ENCODE results near the gene C9orf72. TPM values are rescaled to one million over a fixed set of nuclear protein-coding genes. Genes with fewer than 3 reads are reported as not detected.
A peak's percentile ranks its signal among the peaks of the same experiment; 100 is the strongest.

The C9orf72 gene
- total RNA-seq, 2 donors from 2014 or later = 19.4 to 25.6 TPM

GRCh38 chr9:27540502-27540901 is 32.8 kb downstream of the C9orf72 start:
- H3K9me3 ChIP-seq = no peaks in the 10 kb centered on the region
- peak overlapping the region; percentile 56 to 88 for H3K27ac ChIP-seq
- no peaks in the 10 kb centered on the region for H3K27me3 ChIP-seq (replicated peaks; ENCODE audit: insufficient read depth)
- DNase-seq (ENCODE audit: low spot score) = no peak
- peaks cover 36 to 65% of the 10 kb centered on the region in 2 donors for H3K4me1 ChIP-seq (ENCODE audit: control insufficient read depth in 1 of 2, low read depth in 2 of 2)
- H3K36me3 ChIP-seq = no peaks in the 10 kb centered on the region
- H3K4me3 ChIP-seq = peak overlapping the region; percentile 43
- ATAC-seq (ENCODE audit: insufficient number of reproducible peaks, low FRiP score, low read depth) = no peak
- TF ChIP-seq CTCF (IDR thresholded peaks at IDR 0.05) = no peak

- peak overlapping the region; percentile 76 to 88 for H3K27ac ChIP-seq
- peak; percentile 84 for ATAC-seq (ENCODE audit: insufficient number of reproducible peaks, low FRiP score, low read depth)
- DNase-seq (ENCODE audit: low spot score) = peak; percentile 19
- peak overlapping the region; percentile 43 for H3K4me3 ChIP-seq
- H3K4me1 ChIP-seq (ENCODE audit: control insufficient read depth in 1 of 2, low read depth in 2 of 2) = peaks cover 39 to 73% of the 10 kb centered on the region in 2 donors
- no peaks in the 10 kb centered on the region for H3K9me3 ChIP-seq
- H3K36me3 ChIP-seq = no peaks in the 10 kb centered on the region
- H3K27me3 ChIP-seq (replicated peaks; ENCODE audit: insufficient read depth) = no peaks in the 10 kb centered on the region
- no peak for TF ChIP-seq CTCF (IDR thresholded peaks at IDR 0.05)
These were observed 33.5 kb downstream of the C9orf72 start for GRCh38 chr9:27539479-27540441.

GRCh38 chr9:27538647-27539046 is 34.6 kb downstream of the C9orf72 start:
- TF ChIP-seq CTCF (IDR thresholded peaks at IDR 0.05) = no peak
- no peaks in the 10 kb centered on the region for H3K27me3 ChIP-seq (replicated peaks; ENCODE audit: insufficient read depth)
- peak overlapping the region; percentile 76 to 88 for H3K27ac ChIP-seq
- peaks cover 49 to 84% of the 10 kb centered on the region in 2 donors for H3K4me1 ChIP-seq (ENCODE audit: control insufficient read depth in 1 of 2, low read depth in 2 of 2)
- H3K36me3 ChIP-seq = no peaks in the 10 kb centered on the region
- ATAC-seq (ENCODE audit: insufficient number of reproducible peaks, low FRiP score, low read depth) (no peak), DNase-seq (ENCODE audit: low spot score) (no peak)
- H3K9me3 ChIP-seq = no peaks in the 10 kb centered on the region
- no peak overlapping the region for H3K4me3 ChIP-seq

- H3K9me3 ChIP-seq = no peaks in the 10 kb centered on the region
- no peak overlapping the region for H3K4me3 ChIP-seq
- H3K27me3 ChIP-seq (replicated peaks; ENCODE audit: insufficient read depth) = no peaks in the 10 kb centered on the region
- DNase-seq (ENCODE audit: low spot score) (no peak), ATAC-seq (ENCODE audit: insufficient number of reproducible peaks, low FRiP score, low read depth) (no peak)
- no peak for TF ChIP-seq CTCF (IDR thresholded peaks at IDR 0.05)
- no peaks in the 10 kb centered on the region for H3K36me3 ChIP-seq
- H3K4me1 ChIP-seq (ENCODE audit: control insufficient read depth in 1 of 2, low read depth in 2 of 2) = peaks cover 53 to 92% of the 10 kb centered on the region in 2 donors
- peak overlapping the region in 1 of 2 donors; percentile 14 for H3K27ac ChIP-seq
These were observed 35.5 kb downstream of the C9orf72 start for GRCh38 chr9:27537756-27538155.

- no peak for TF ChIP-seq CTCF (IDR thresholded peaks at IDR 0.05)
- H3K27ac ChIP-seq = no peak overlapping the region
- no peaks in the 10 kb centered on the region for H3K9me3 ChIP-seq
- no peaks in the 10 kb centered on the region for H3K36me3 ChIP-seq
- H3K4me1 ChIP-seq (ENCODE audit: control insufficient read depth in 1 of 2, low read depth in 2 of 2) = peaks cover 50 to 85% of the 10 kb centered on the region in 2 donors
- no peak for DNase-seq (ENCODE audit: low spot score)
- H3K4me3 ChIP-seq = no peak overlapping the region
- no peaks in the 10 kb centered on the region for H3K27me3 ChIP-seq (replicated peaks; ENCODE audit: insufficient read depth)
- ATAC-seq (ENCODE audit: insufficient number of reproducible peaks, low FRiP score, low read depth) = no peak
These were observed 36.2 kb downstream of the C9orf72 start for GRCh38 chr9:27537027-27537435.

All from thoracic aorta (tissue), 2 donors.